Activated T-helper 17 cell treated with anti-CD3 and anti-CD28 coated beads, Interleukin-2, amount 50 U/mL, for 72 hours (primary cell): ENCODE data around the gene CDC123. TPM values are rescaled to one million over a fixed set of nuclear protein-coding genes. Genes with fewer than 3 reads are reported as not detected.
"Not testable (repeated sequence)": the region's sequence is repeated elsewhere in the genome, so short reads cannot be mapped to it uniquely, and the experiment has no call there.

ENCODE experiments used
- ATAC-seq: fragments of 150-1000 bp; cut with Tn5 transposase; replicated peaks from 2 replicates; pipeline ENCODE4 v1.10.0; 2021; ENCODE audit warnings: mild to moderate bottlenecking, moderate library complexity
- H3K27ac Mint-ChIP-seq: one replicate; pipeline ENCODE4 v1.8.0; 2022; ENCODE audit warnings: mixed read lengths
- H3K27me3 Mint-ChIP-seq: one replicate; pipeline ENCODE4 v1.8.0; 2022; ENCODE audit warnings: mixed read lengths
- H3K36me3 Mint-ChIP-seq: one replicate; pipeline ENCODE4 v1.8.0; 2022; ENCODE audit warnings: low read depth, mild to moderate bottlenecking, mixed read lengths
- H3K4me1 Mint-ChIP-seq: one replicate; pipeline ENCODE4 v1.8.0; 2022; ENCODE audit warnings: mixed read lengths
- H3K4me3 Mint-ChIP-seq: one replicate; pipeline ENCODE4 v1.8.0; 2022; ENCODE audit warnings: mild to moderate bottlenecking, mixed read lengths
- H3K9me3 Mint-ChIP-seq: one replicate; pipeline ENCODE4 v1.8.0; 2022; ENCODE audit warnings: mixed read lengths
- total RNA-seq, 2 donors: library from RNA; stranded (reverse); gene quantifications; one replicate each; pipeline ENCODE4 v1.2.3, GENCODE V29; 2022

CDC123 gene
- total RNA-seq, 2 donors from 2014 or later, result 93.8 to 202 TPM

DNA sequence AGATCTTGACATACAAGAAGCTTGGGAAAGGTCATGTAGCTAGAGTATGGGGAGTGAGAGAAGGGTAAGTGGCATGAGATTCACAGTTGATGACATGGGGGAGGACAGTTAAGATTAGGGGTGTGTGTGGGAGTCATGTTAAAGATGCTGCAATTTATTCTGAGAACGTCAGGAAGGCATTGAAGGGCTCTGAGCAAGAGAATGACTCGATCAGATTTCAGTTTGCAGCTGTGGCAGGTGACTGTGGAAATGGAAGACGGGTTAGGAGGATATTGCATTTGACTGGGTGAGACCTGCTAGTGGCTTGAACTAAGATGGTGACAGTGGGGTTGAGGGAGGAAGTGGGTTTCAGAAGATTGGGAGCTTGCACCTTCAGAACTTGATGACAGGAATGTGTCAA lies 5.6 kb downstream of the CDC123 start:
- Mint-ChIP-seq H3K27ac (peak overlapping the region; percentile 53), H3K36me3 (peaks cover 90% of the 10 kb centered on the region), H3K4me1 (peaks cover 25% of the 10 kb centered on the region), H3K9me3 (no peaks in the 10 kb centered on the region), H3K27me3 (no peaks in the 10 kb centered on the region), H3K4me3 (peak overlapping the region; percentile 30)
- ATAC-seq, result peak; percentile 92

DNA sequence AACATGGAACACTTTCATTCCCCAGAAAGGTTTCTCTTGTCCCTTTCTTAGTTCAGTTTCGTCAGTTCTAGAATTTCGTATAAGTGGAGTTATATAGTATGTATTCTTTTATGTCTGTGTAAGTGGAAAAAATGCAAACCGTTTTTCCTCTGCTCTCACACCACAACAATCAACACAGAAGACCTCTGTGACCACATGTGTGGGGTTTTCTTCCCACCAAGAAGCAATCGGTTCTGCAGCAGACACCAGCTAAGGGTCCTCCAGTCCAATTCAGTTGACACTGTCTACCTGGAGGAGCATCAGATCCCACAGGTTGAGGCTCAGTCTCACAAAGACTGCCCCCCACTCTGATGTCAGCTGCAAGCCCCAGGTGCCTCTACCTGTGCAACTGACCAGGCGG lies 6.2 kb downstream of the CDC123 start:
- Mint-ChIP-seq H3K4me3 (no peak overlapping the region), H3K36me3 (peaks cover 93% of the 10 kb centered on the region), H3K27ac (no peak overlapping the region), H3K4me1 (peaks cover 25% of the 10 kb centered on the region), H3K9me3 (no peaks in the 10 kb centered on the region), H3K27me3 (no peaks in the 10 kb centered on the region)
- peak; percentile 10 for ATAC-seq

DNA sequence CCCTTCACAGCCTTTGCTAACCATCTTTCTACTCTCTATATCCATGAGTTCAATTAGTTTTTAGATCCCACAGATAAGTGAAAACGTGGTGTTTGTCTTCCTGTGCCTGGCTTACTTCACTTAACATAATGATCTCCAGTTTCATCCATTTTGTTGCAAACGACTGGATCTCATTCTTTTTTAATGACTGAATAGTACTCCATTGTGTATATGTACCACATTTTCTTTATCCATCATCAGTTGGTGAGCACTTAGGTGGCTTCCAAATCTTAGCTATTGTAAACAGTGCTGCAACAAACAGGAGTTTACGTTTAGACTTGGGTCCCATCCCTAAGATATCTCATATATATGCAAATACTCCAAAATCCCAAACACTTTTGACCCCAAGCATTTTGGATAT lies 9.1 kb downstream of the CDC123 start:
- Mint-ChIP-seq H3K4me3 (no peak overlapping the region), H3K27me3 (no peaks in the 10 kb centered on the region), H3K9me3 (no peaks in the 10 kb centered on the region), H3K27ac (peak overlapping the region; percentile 57), H3K36me3 (peaks cover 99% of the 10 kb centered on the region), H3K4me1 (peaks cover 21% of the 10 kb centered on the region)
- no peak for ATAC-seq

DNA sequence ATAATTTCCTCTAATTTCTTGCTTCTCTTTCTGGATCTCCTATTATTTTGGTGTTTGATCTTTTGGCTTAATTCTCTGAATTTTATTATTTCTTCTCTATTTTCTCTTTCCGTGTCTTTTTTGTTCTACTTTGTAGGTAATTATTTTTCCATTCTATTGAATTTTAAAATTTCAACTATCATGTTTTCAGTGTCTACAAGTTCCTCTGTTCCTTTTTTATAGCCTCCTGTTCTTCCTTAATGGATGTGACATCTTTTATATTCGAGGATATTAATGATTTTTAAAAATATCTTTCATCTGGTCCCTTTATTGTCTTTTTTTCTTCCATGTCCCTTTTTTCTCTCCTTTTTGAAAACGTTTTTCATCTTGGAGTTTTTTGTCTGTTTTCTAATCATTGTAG lies 11.1 kb downstream of the CDC123 start:
- ATAC-seq, result no peak
- Mint-ChIP-seq H3K4me1 (peaks cover 11% of the 10 kb centered on the region), H3K4me3 (no peak overlapping the region), H3K27ac (peak overlapping the region; percentile 9), H3K27me3 (no peaks in the 10 kb centered on the region), H3K9me3 (no peaks in the 10 kb centered on the region), H3K36me3 (peaks cover 100% of the 10 kb centered on the region)

DNA sequence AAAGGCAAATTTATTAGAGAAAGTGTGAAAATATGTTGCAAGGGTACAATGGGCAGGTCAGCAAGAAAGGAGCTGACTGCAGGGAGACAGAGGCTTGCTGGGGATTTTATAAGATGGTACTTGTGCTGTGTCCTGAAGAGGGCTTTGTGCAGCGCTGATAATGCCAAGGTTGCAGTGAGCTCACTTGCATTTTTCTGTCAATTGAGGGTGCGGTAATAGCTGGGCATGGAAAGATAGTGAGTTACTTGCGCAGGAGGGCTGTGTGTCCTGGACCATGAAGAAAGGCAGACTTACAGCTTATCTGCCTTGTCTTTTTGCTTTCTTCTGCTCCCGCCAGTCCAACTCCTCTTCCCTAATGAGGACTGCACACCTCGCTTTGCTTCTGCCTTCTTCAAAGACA lies 12.5 kb downstream of the CDC123 start:
- no peaks in the 10 kb centered on the region for H3K27me3 Mint-ChIP-seq
- no peak overlapping the region for H3K4me3 Mint-ChIP-seq
- peak overlapping the region; percentile 44 for H3K27ac Mint-ChIP-seq
- H3K9me3 Mint-ChIP-seq, result no peaks in the 10 kb centered on the region
- no peak for ATAC-seq
- peaks cover 6% of the 10 kb centered on the region for H3K4me1 Mint-ChIP-seq
- peaks cover 100% of the 10 kb centered on the region for H3K36me3 Mint-ChIP-seq

DNA sequence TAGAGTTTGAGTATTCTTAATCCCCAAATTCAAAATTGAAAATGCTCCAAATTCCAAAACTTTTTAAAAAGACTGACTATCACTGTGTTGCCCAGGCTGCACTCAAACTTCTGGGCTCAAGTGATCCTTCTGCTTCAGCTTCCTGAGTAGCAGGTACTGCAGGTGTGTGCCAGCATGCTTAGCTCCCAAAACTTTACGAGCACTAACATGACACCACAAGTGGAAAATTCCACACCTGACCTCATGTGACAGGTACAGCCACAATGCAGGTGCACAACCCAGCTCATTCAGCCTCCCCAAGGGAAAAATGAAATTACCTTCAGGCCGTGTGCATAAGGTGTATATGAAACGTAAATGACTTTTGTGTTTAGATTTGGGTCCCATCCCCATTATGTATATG lies 16.5 kb downstream of the CDC123 start:
- Mint-ChIP-seq H3K4me3 (no peak overlapping the region), H3K36me3 (peaks cover 97% of the 10 kb centered on the region), H3K27me3 (no peaks in the 10 kb centered on the region), H3K9me3 (no peaks in the 10 kb centered on the region), H3K27ac (no peak overlapping the region), H3K4me1 (peaks cover 8% of the 10 kb centered on the region)
- no peak for ATAC-seq

DNA sequence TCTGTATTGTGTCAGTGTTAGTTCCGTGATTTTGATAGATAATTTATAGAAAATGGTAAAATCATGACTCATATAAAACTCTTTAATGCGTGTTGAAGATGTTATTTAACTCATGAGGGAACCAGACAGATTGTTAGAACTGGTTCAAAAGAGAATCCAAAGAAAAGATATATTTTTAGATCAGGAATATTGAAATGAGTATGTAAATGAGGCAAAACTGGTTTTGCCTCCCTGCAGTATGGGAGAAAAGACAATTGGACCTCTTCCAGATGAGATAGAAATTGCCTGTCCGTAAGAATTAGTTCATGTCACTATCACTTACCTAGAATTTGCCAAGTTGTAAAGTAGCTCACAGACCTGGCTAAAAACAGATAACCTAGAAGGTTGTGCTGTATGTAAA lies 17.6 kb downstream of the CDC123 start:
- peak overlapping the region; percentile 73 for H3K27ac Mint-ChIP-seq
- H3K4me3 Mint-ChIP-seq, result no peak overlapping the region
- peaks cover 97% of the 10 kb centered on the region for H3K36me3 Mint-ChIP-seq
- H3K27me3 Mint-ChIP-seq, result no peaks in the 10 kb centered on the region
- H3K4me1 Mint-ChIP-seq, result peaks cover 11% of the 10 kb centered on the region
- H3K9me3 Mint-ChIP-seq, result no peaks in the 10 kb centered on the region
- no peak for ATAC-seq

DNA sequence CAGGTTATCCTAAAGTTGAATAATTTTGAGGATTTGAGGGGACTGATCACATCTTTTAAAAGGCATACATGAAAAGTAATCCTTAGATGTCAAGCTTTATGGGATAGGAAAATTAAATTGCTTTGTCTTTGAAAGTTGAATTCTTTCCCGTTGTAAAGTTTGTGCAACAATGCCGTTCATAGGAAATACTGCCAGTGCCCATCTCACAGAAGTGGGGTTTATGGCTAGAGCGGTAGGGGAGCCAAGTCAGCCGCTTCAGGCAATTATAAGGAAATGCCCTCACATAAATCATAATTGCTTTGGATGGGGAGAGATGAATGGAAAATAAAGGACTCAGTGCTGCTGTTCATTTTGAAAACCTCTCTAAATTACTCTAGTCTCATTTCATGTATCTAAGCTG lies 18.1 kb downstream of the CDC123 start:
- Mint-ChIP-seq H3K4me1 (peaks cover 15% of the 10 kb centered on the region), H3K27me3 (no peaks in the 10 kb centered on the region), H3K36me3 (peaks cover 97% of the 10 kb centered on the region), H3K9me3 (no peaks in the 10 kb centered on the region), H3K4me3 (peak overlapping the region; percentile 47), H3K27ac (peak overlapping the region; percentile 73)
- no peak for ATAC-seq

DNA sequence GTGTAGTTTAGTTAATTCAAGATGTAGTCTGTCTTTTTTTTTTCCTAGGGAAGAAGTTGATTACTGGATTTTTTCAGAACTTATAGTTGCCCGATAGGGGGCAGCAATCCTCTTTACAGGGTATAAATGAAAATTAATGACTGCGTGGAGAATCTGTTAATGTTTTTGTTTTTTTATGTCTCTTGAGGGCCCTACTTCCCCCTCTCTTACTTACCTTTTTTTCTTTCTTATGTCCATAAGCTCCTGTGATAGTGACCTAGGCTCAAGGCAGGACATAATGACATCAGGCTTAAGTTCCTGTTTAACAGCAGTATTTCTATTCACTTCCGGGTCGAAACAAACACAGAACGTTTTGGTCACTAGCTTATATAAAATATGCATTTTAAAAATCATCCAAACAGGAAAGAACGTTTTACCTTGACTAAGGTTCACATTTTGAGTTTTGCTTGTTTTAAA lies 18.8 kb downstream of the CDC123 start:
- Mint-ChIP-seq H3K4me1 (peaks cover 15% of the 10 kb centered on the region), H3K27ac (peak overlapping the region; percentile 73), H3K27me3 (no peaks in the 10 kb centered on the region), H3K4me3 (peak overlapping the region; percentile 47), H3K36me3 (peaks cover 97% of the 10 kb centered on the region), H3K9me3 (no peaks in the 10 kb centered on the region)
- ATAC-seq, result no peak

DNA sequence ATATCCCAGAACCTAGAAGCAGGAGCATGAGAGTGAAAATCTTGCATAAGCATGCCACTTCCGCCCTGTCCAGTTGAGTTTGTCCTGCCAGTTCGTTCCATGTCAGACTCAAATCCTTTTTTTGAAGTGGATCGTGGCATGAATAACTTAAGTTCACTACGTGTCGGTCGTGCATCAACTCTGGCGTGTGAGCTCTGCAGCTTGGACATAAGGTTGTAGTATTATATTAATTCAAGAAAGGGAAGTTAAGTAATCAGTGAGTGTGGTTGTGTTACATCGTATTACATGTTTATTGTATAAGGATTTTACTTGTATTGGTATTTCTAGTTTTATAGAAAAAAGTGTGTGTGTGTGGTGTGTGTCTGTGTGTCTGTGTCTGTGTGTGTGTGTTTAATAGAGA lies 23.0 kb downstream of the CDC123 start:
- H3K27me3 Mint-ChIP-seq, result no peaks in the 10 kb centered on the region
- no peak overlapping the region for H3K4me3 Mint-ChIP-seq
- peaks cover 99% of the 10 kb centered on the region for H3K36me3 Mint-ChIP-seq
- no peaks in the 10 kb centered on the region for H3K9me3 Mint-ChIP-seq
- peaks cover 20% of the 10 kb centered on the region for H3K4me1 Mint-ChIP-seq
- H3K27ac Mint-ChIP-seq, result peak overlapping the region; percentile 71
- no peak for ATAC-seq

DNA sequence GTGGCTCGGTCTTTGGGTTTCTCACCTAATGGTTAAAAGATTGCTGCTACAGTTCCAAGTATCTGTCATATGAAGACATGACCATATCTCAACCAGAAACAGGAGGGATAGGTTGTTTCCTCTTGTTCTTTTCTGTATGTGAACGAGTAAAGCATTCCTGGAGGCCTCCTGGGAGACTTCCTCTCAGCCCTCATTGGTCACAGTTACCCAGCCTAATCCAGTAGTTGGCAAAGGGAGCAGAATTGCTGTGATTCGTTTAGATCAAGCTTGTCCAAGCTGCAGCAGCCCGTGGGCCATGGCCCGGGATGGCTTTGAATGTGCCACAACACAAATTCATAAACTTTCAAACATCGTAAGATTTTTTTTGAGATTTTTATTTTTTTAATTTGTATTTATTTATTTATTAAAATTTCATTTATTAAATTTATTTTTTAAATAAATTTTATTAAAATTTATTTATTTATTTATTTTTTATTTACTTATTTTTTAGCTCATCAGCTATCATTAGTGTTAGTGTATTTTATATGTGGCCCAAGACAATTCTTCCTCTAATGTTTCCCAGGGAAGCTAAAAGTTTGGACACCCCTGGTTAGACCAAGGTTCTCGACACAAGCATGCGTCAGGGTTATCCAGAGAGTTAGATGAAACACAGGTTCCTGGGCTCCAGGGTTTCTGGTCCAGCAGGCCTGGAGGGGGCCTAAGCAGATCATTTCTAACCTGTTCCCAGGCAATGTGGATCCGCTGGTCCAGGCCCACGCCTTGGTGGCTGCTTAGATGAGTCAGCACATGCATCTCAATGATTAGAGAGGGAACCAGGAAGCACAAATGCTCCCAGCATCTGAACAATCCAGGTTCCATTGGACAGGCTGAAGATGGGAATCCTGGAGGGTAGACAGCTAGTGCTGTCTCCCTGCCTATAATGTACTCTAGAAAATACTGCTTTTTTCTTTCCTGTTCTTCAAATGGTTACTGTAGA lies 25.6 kb downstream of the CDC123 start:
- Mint-ChIP-seq H3K4me3 (no peak overlapping the region), H3K9me3 (no peaks in the 10 kb centered on the region), H3K27ac (peak overlapping the region; percentile 59), H3K4me1 (peaks cover 13% of the 10 kb centered on the region), H3K27me3 (no peaks in the 10 kb centered on the region), H3K36me3 (peaks cover 96% of the 10 kb centered on the region)
- ATAC-seq, result no peak

DNA sequence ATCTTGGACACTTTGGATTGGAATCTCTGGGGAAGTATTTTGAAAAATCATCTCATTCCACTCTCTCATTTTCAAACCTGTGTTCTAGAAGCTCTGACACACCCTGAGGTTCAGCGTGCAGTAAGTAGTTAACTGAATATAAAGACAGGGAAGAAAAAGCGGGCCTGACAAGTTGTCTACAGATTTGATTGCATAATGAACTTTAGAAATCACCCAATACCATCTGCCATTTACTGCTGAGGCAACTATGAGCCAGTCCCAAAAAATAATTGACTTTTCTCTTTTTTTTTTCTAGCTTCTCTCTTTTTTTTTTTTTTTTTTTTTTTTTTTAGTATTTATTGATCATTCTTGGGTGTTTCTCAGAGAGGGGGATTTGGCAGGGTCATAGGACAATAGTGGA lies 29.5 kb downstream of the CDC123 start:
- Mint-ChIP-seq H3K4me3 (no peak overlapping the region), H3K9me3 (no peaks in the 10 kb centered on the region), H3K27me3 (no peaks in the 10 kb centered on the region), H3K4me1 (peaks cover 11% of the 10 kb centered on the region), H3K27ac (no peak overlapping the region), H3K36me3 (peaks cover 90% of the 10 kb centered on the region)
- no peak for ATAC-seq

DNA sequence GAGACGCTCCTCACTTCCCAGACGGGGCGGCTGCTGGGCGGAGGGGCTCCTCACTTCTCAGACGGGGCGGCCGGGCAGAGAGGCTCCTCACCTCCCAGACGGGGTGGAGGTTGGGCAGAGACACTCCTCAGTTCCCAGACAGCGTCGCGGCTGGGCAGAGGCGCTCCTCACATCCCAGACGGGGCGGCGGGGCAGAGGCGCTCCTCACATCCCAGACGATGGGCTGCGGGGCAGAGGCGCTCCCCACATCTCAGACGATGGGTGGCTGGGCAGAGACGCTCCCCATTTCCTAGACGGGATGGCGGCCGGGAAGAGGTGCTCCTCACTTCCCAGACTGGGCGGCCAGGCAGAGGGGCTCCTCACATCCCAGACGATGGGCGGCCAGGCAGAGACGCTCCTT lies 30.4 kb downstream of the CDC123 start:
- H3K27me3 Mint-ChIP-seq, H3K4me3 Mint-ChIP-seq, H3K9me3 Mint-ChIP-seq, H3K27ac Mint-ChIP-seq, ATAC-seq: not testable (repeated sequence)
- Mint-ChIP-seq H3K36me3 (peaks cover 90% of the 10 kb centered on the region), H3K4me1 (peaks cover 11% of the 10 kb centered on the region)

DNA sequence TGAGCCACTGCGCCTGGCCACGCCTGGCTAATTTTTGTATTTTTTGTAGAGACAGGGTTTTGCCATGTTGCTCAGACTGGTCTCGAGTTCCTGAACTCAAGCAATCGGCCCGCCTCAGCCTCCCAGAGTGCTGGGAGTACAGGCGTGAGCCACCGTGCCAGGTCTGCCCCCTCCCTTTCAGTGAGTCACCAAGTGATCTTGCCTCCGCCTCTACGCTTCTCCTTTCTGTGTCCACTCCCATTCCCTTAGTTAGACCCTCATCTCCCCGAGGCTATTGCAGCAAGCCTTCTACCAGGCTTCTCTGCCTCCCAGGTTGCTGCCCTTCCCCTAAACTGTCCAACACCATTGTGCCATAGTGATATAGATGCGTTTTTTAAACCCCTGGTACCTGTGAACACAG lies 32.9 kb downstream of the CDC123 start:
- Mint-ChIP-seq H3K9me3 (no peaks in the 10 kb centered on the region), H3K27me3 (no peaks in the 10 kb centered on the region), H3K4me3 (no peak overlapping the region), H3K36me3 (peaks cover 87% of the 10 kb centered on the region), H3K27ac (no peak overlapping the region), H3K4me1 (peaks cover 5% of the 10 kb centered on the region)
- no peak for ATAC-seq

DNA sequence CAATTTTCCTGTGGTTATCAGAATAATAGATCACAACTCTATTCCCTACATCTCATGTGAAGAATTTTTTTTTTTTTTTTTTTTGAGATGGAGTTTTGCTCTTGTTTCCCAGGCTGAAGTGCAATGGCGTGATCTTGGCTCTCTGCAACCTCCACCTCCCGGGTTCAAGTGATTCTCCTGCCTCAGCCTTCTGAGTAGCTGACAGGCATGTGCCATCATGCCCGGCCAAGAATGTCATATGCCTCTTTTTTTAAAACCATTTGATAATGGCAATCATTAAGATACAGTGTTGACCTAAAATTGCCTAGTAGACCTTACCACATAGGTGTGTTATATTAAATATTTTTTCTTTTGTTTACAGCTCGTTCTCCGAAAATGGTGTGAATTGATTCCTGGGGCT lies 38.7 kb downstream of the CDC123 start:
- H3K9me3 Mint-ChIP-seq, H3K27me3 Mint-ChIP-seq, H3K4me3 Mint-ChIP-seq, ATAC-seq, H3K4me1 Mint-ChIP-seq, H3K27ac Mint-ChIP-seq: not testable (repeated sequence)
- H3K36me3 Mint-ChIP-seq, result peaks cover 91% of the 10 kb centered on the region
